LNCaP clone FGC (cell line): ENCODE measurements around the gene DHX29.

Experiments
- DNase-seq: peaks from one replicate; pipeline ENCODE4 v3.0.0-alpha.2; 2011; ENCODE audit warnings: low read depth
- H3K4me3 ChIP-seq: 2 replicates; pipeline ENCODE4 v1.5.1; 2011; ENCODE audit warnings: mild to moderate bottlenecking, low read depth, low read length, control low read depth
- TF ChIP-seq, protein P1 (sequence below): IDR thresholded peaks from 2 replicates; pipeline ENCODE4 v1.5.1; 2012; ENCODE audit warnings: mild to moderate bottlenecking; ENCODE audit not compliant: control insufficient read depth, insufficient read depth; ENCODE audit errors: extremely low read depth

DHX29 gene

DNA sequence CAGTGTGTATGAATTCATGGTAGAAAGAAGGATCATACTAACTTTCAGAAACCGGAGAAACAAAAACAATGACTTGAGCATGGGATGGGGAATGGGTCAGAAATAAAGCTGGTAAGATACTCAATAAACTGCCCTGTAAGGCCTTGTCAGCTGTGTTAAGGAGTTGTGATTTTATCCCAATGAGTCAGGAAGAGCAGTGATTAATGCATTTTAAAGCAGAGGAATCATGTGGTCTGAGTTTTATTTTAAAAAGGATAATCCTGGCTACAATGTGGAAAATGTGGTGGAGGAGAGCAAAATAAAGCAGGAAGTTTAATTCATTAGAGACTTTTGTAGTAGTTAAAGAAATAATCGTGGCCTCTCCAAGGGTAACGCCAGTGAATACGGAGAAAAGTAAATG lies 28.7 kb downstream of the DHX29 start:
- DNase-seq = no peak
- TF ChIP-seq, protein P1, sequence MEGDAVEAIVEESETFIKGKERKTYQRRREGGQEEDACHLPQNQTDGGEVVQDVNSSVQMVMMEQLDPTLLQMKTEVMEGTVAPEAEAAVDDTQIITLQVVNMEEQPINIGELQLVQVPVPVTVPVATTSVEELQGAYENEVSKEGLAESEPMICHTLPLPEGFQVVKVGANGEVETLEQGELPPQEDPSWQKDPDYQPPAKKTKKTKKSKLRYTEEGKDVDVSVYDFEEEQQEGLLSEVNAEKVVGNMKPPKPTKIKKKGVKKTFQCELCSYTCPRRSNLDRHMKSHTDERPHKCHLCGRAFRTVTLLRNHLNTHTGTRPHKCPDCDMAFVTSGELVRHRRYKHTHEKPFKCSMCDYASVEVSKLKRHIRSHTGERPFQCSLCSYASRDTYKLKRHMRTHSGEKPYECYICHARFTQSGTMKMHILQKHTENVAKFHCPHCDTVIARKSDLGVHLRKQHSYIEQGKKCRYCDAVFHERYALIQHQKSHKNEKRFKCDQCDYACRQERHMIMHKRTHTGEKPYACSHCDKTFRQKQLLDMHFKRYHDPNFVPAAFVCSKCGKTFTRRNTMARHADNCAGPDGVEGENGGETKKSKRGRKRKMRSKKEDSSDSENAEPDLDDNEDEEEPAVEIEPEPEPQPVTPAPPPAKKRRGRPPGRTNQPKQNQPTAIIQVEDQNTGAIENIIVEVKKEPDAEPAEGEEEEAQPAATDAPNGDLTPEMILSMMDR = no peak

DNA sequence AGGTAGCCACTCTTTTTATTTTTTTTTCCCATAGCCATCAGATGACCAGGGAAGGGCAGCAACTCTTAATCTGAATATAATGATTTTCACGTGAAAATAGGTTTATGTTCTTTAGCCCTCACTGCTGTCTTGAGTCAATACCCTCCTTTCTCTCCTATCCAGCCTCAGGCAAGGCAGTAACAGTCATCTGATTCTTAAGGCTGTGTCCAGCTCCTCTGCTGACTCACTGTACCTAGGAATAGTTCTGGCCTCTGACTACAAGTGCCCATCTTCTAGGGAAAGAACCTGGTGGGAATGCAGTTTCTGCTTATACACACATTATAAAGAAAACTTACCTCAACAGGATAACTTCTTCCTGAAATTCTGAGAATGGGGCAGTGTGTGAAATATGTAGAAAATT lies 30.7 kb downstream of the DHX29 start:
- DNase-seq = no peak
- TF ChIP-seq, protein P1 = no peak
- no peak overlapping the region for H3K4me3 ChIP-seq

More for the DNA sequence above, 28.7 kb downstream of the DHX29 start:
- no peak overlapping the region for H3K4me3 ChIP-seq

DNA sequence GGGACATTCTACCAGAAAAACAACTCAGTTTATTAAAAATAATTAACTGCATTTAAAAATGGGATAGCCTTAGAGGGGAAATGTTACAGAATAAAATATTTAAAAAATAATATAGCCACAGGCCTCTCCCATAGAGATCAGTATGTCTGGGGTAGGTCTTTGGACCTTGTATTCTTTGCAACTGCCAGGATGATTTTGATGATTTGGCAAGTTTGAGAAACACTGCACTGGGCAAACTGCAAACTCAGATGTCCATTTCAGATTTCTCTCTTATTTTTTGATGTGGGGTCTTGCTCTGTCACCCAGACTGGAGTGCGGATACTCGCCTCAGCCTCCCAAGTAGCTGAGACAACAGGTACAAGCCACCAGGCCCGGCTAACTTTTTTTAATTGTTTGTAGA lies 49.2 kb downstream of the DHX29 start:
- H3K4me3 ChIP-seq = no peak overlapping the region
- TF ChIP-seq, protein P1 = no peak
- no peak for DNase-seq

DNA sequence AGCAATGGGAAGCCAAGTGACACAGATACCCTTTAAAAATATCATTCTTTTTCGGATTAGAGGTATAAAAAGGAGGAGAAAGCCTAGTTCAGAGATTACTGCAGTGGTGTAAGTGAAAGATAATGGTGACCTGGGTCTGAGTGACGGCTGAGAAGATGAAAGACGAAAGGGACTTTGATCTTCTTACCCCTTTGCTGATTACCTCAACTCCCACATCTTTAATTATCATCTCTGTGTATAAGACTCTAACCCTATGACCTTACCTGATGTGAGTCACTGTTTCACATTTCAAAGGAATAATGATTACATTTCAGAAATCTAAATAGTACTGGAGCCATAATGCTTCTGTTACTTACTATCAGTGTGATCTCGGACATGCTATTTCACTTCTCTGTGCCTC lies 52.7 kb downstream of the DHX29 start:
- no peak overlapping the region for H3K4me3 ChIP-seq
- DNase-seq = no peak
- TF ChIP-seq, protein P1 = no peak

DNA sequence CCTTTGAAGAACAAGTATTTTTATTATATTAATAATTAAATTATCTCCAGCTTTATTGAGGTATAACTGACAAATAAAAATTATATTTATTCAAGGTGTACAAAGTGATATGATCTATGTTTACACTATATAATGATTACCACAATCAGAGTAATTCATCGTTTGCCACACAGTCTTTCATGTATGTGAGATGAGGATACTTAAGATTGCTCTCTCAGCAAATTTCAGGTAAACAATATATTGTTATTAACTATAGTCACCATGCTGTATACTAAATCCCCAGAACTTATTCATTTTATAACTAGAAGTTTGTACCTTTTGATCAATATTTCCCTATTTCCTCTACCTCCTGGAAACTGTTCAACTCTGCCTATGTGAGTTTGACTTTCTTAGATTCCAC lies 57.4 kb downstream of the DHX29 start:
- DNase-seq = peak; percentile 61
- TF ChIP-seq, protein P1 = no peak
- no peak overlapping the region for H3K4me3 ChIP-seq

DNA sequence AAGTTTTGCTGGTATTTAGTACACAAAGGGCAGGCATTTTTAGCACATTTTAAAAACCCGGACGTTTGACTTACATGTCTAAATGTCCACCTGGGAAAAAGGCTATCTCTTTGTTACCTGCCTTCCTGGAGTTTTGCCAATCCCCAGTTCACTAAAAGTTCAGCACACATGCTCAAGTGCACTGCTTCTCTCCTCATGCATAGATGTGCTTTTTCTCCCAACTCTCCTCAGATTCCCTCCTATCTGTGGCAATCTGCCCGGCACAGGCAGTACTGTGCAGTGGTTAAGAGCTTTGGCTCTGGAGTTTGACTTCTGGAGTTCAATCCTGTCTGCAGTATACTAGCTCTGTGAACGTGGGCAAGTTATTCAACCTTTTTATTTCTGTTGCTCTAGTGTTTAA lies 65.7 kb downstream of the DHX29 start:
- DNase-seq = peak; percentile 83
- H3K4me3 ChIP-seq = no peak overlapping the region
- TF ChIP-seq, protein P1 = no peak

DNA sequence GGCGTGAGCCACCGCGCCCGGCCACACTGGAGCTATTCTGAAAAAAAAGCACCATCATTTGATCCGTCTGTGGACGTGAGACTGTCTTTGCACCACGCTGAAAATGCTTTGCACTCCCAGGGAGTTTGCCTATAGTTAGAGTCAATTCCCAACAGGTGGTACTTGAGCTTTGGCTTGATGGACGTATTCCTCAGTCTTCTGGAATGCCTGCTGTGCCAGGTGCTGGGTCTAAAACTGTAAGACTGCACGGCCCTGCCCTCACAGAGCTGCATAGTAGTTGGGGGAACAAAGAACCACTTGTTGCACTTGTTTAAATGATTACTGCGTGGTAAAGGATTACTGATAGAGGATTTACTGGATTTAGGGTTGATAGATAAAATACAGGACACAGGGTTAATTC lies 70.7 kb downstream of the DHX29 start:
- DNase-seq = no peak
- H3K4me3 ChIP-seq = no peak overlapping the region
- TF ChIP-seq, protein P1 = no peak
